ENCODE measurements around the gene SLC6A19.

DNA sequence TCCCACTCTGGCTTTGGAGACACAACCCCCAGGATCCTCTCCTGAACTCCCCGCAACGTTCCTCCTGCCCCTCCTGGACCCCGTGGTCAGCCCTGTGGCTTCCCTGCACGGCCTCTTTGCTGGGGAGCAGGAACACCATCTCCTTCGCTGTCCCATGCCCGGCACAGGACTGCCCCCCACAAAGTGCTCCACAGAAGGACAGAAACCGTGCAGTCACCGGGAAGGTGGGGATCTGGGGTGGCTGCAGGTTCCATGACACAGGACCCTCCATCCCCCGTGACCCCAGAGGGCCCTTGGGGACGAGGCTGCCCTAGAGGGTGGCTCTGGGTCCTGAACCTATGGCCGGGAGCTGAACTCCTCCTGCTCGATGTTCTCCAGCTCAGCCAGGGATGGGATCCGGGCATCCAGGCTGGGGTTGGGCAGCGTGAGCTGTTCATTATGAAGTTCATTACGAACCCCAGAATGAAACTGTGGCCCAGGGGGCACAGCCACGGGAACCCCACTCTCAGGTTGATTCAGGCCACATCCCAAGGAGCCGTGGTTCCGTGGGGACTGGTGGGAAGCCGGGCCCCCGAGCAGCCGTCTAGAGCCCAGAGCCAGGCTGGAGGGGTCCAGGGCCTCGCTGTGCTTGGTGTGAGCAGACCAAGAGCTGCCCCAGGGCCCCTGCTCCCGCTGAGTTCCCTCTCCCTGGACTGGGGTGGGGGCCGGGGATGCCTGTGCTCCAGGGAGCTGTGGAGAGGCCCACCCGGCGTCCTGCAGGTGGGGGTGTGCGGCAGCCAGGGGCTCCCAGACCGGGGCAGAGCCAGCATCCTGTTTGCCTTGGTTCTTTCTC is 684 bp upstream of the SLC6A19 start:
- TF ChIP-seq CTCF (IDR thresholded peaks at IDR 0.05), result no peak
- no peak for TF ChIP-seq POLR2A (IDR thresholded peaks at IDR 0.05)
- TF ChIP-seq POLR2AphosphoS5 (IDR thresholded peaks at IDR 0.05), result no peak

Data from prostate gland (tissue), 2 donors.